Cardiac fibroblast (primary cell): ENCODE data around the gene HS3ST5.
A peak's percentile ranks its signal among the peaks of the same experiment; 100 is the strongest.
"Not testable (repeated sequence)": the region's sequence is repeated elsewhere in the genome, so short reads cannot be mapped to it uniquely, and the experiment has no call there.

Experiments
- DNase-seq, 2 donors: peaks; one replicate each; pipeline versions ENCODE4 v3.0.0 to v3.0.0-alpha.2; 2010; ENCODE audit warnings: low read depth in 2 of 2
- H3K4me3 ChIP-seq, 2 donors: replicated peaks in 1 of 2; 1 replicate in 1 of 2; 2 replicates in 1 of 2; pipeline ENCODE4 v1.5.1; 2011; ENCODE audit warnings: low read depth in 2 of 2, low read length in 2 of 2, mild to moderate bottlenecking in 2 of 2, moderate library complexity in 1 of 2
- TF ChIP-seq, protein P1 (sequence below): IDR thresholded peaks from one replicate; pipeline ENCODE4 v1.5.1; 2011; ENCODE audit warnings: low read depth, mild to moderate bottlenecking, low read length, inconsistent platforms

The HS3ST5 gene

GRCh38 chr6:114030767-114031166 lies 312.1 kb downstream of the HS3ST5 start:
- no peak for DNase-seq
- TF ChIP-seq, protein P1, sequence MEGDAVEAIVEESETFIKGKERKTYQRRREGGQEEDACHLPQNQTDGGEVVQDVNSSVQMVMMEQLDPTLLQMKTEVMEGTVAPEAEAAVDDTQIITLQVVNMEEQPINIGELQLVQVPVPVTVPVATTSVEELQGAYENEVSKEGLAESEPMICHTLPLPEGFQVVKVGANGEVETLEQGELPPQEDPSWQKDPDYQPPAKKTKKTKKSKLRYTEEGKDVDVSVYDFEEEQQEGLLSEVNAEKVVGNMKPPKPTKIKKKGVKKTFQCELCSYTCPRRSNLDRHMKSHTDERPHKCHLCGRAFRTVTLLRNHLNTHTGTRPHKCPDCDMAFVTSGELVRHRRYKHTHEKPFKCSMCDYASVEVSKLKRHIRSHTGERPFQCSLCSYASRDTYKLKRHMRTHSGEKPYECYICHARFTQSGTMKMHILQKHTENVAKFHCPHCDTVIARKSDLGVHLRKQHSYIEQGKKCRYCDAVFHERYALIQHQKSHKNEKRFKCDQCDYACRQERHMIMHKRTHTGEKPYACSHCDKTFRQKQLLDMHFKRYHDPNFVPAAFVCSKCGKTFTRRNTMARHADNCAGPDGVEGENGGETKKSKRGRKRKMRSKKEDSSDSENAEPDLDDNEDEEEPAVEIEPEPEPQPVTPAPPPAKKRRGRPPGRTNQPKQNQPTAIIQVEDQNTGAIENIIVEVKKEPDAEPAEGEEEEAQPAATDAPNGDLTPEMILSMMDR = no peak
- no peak overlapping the region for H3K4me3 ChIP-seq

DNA sequence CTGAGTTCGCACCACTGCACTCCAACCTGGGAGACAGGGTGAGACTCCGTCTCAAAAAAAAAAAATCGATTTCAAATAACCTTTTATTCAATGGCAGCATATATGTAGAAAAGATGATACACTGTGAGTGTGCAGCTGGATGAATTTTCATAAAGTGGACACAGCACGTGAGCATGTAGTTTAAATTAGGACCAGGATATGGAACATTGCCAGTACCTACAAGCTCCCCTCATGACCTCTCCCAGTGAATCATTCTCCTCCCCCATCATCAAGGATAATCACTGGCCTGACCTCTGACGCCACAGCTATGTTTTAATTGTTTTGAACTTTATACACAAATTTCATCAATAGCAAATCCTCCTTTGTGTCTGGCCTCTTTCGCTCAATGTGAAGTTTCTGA lies 318.1 kb downstream of the HS3ST5 start:
- TF ChIP-seq, protein P1 = no peak

GRCh38 chr6:114020196-114020595 lies 322.6 kb downstream of the HS3ST5 start:
- no peak overlapping the region for H3K4me3 ChIP-seq
- no peak for DNase-seq
- TF ChIP-seq, protein P1 = no peak

More for the DNA sequence above, 318.1 kb downstream of the HS3ST5 start:
- DNase-seq = peak in 1 of 2 donors; percentile 33
- H3K4me3 ChIP-seq = no peak overlapping the region

GRCh38 chr6:114017146-114017545 lies 325.7 kb downstream of the HS3ST5 start:
- peak in 1 of 2 donors; percentile 69 for DNase-seq
- not testable (repeated sequence) for H3K4me3 ChIP-seq

DNA sequence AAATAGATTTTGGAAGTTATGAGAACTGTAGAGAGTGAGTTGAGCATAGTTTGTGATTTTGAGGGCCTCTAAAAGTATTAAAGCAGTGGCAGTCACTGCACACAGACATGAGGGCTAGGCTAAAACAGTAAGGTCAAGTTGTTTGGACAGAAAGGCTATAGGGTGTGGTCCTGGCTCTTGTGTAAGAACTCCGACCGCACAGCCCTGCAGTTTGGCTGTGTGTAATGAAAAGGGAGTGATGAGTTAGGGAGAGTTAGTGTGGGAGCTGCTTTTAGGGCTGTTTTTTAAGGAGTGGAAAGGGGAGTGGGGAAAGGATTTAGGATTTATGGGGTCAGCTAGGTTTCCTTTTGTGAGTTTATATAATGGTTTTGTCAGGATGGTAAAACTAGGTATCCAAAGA lies 328.7 kb downstream of the HS3ST5 start:
- not testable (repeated sequence) for H3K4me3 ChIP-seq
- peak in 1 of 2 donors; percentile 38 for DNase-seq

DNA sequence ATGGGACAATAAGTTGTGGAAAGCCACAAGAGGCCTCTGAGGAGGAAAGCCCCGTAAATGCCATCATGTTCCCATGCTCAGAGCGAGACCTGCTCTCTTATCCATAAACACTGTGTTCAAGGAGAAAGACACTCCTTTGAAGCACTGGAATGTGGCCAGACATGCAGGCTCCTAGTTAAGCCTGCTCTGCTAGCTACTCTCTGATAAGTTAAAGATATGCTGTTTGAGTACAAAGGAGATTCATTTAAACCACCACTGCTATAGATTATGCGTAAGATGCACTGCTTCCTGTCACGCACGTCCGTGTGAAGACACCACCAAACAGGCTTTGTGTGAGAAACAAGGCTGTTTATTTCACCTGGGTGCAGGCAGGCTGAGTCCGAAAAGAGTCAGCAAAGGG lies 331.3 kb downstream of the HS3ST5 start:
- DNase-seq, H3K4me3 ChIP-seq: not testable (repeated sequence)

DNA sequence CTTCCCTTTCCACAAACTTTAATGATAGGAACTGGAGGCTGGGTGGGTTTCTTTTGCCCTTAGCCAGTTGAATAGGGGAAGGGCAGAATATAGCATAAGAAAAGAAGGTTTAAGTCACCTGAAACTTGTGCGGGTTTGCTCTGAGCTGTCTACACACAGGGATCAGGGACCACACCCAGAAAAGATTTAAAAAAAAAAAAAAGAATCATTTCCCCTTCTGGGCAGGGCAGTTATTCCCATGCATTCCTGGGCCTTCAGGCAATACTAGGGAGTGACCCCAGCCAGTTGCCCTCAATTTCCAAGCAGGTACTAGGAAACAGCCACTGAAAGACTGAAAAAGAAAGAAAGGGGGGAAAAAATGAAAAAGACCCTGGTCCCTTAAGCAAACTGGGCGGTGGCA lies 332.3 kb downstream of the HS3ST5 start:
- no peak for DNase-seq
- H3K4me3 ChIP-seq = no peak overlapping the region
- TF ChIP-seq, protein P1 = no peak

- TF ChIP-seq, protein P1 = no peak
- H3K4me3 ChIP-seq = no peak overlapping the region
- no peak for DNase-seq
Observed at GRCh38 chr6:114009192-114009591, 333.6 kb downstream of the HS3ST5 start.

GRCh38 chr6:114008331-114008730 lies 334.5 kb downstream of the HS3ST5 start:
- H3K4me3 ChIP-seq = no peak overlapping the region
- TF ChIP-seq, protein P1 = no peak
- DNase-seq = peak in 1 of 2 donors; percentile 7
